IMR-90 (cell line): ENCODE measurements around the gene CDC42EP1. TPM values are rescaled to one million over a fixed set of nuclear protein-coding genes. Genes with fewer than 3 reads are reported as not detected.

Source experiments
- ATAC-seq: fragments of 200-7000 bp; cut with Tn5 transposase; 2 replicates; pipeline ENCODE4 v1.9.1; 2020; ENCODE audit warnings: low read depth, mild to moderate bottlenecking, moderate library complexity
- BruUV-seq: library from RNA; stranded (reverse); fragments of 400-500 nt; replicated peaks from 2 replicates; lab custom pipeline; 2021; lab: Mats Ljungman, UMichigan
- CTCF ChIA-PET: fragments of 300-600 bp; formaldehyde crosslinking; extraction: SDS; loops from one replicate; lab custom pipeline; 2021; ENCODE audit warnings: antibody characterized with exemption; lab: Yijun Ruan, JAX
- POLR2A ChIA-PET: fragments of 300-600 bp; sonication (Branson Sonifier 250); formaldehyde crosslinking; loops from one replicate; lab custom pipeline; 2022; ENCODE audit warnings: antibody characterized with exemption; ENCODE audit not compliant: unreplicated experiment; lab: Charles Lee
- DNase-seq: peaks from one replicate; pipeline ENCODE4 v3.0.0; 2013
- H2AFZ ChIP-seq: replicated peaks from 2 replicates; pipeline ENCODE3; 2013; ENCODE audit warnings: low read length, mild to moderate bottlenecking; ENCODE audit not compliant: poor library complexity
- H2AK5ac ChIP-seq: 2 replicates; pipeline ENCODE4 v1.6.1; 2013; ENCODE audit warnings: low read depth, low read length, inconsistent platforms
- H2AK9ac ChIP-seq: replicated peaks from 2 replicates; pipeline ENCODE3; 2013; ENCODE audit warnings: mild to moderate bottlenecking, low read depth, low read length, moderate library complexity; ENCODE audit not compliant: poor library complexity
- H2BK120ac ChIP-seq: 2 replicates; pipeline ENCODE4 v1.6.1; 2013; ENCODE audit warnings: low read depth, low read length, inconsistent platforms
- H2BK15ac ChIP-seq: 3 replicates; pipeline ENCODE4 v1.6.1; 2013; ENCODE audit warnings: low read depth, low read length, inconsistent platforms
- H2BK20ac ChIP-seq: 2 replicates; pipeline ENCODE4 v1.6.1; 2013; ENCODE audit warnings: low read depth, mild to moderate bottlenecking, inconsistent platforms, low read length, moderate library complexity
- H2BK5ac ChIP-seq: 2 replicates; pipeline ENCODE4 v1.6.1; 2013; ENCODE audit warnings: mild to moderate bottlenecking, low read depth, low read length, inconsistent platforms; ENCODE audit not compliant: poor library complexity, severe bottlenecking
- H3K14ac ChIP-seq: replicated peaks from 2 replicates; pipeline ENCODE4 v1.6.1; 2013; ENCODE audit warnings: low read depth, low read length, inconsistent platforms
- H3K18ac ChIP-seq: 2 replicates; pipeline ENCODE4 v1.6.1; 2013; ENCODE audit warnings: low read depth, low read length, control low read depth
- H3K23ac ChIP-seq: 2 replicates; pipeline ENCODE4 v1.6.1; 2013; ENCODE audit warnings: low read depth, low read length, inconsistent platforms
- H3K27ac ChIP-seq: 2 replicates; pipeline ENCODE4 v1.5.1; 2013; ENCODE audit warnings: mild to moderate bottlenecking, control low read depth, low read length; ENCODE audit not compliant: insufficient read depth
- H3K27me3 ChIP-seq: 2 replicates; pipeline ENCODE4 v1.6.1; 2013; ENCODE audit warnings: low read length; ENCODE audit not compliant: control insufficient read depth, insufficient read depth
- H3K36me3 ChIP-seq: 2 replicates; pipeline ENCODE4 v1.6.1; 2013; ENCODE audit warnings: low read length, mixed read lengths; ENCODE audit not compliant: control insufficient read depth, insufficient read depth
- H3K4ac ChIP-seq: 2 replicates; pipeline ENCODE4 v1.6.1; 2013; ENCODE audit warnings: low read depth, low read length, inconsistent platforms
- H3K4me1 ChIP-seq: 2 replicates; pipeline ENCODE4 v1.6.1; 2013; ENCODE audit warnings: low read length, mixed read lengths; ENCODE audit not compliant: control insufficient read depth, insufficient read depth
- H3K4me2 ChIP-seq: 2 replicates; pipeline ENCODE4 v1.6.1; 2013; ENCODE audit warnings: low read depth, mild to moderate bottlenecking, control low read depth, low read length, moderate library complexity
- H3K4me3 ChIP-seq: 2 replicates; pipeline ENCODE4 v1.5.1; 2013; ENCODE audit warnings: low read depth, mild to moderate bottlenecking, control low read depth, low read length, moderate library complexity; ENCODE audit not compliant: insufficient read depth
- H3K56ac ChIP-seq: 2 replicates; pipeline ENCODE4 v1.6.1; 2013; ENCODE audit warnings: low read length, inconsistent platforms; ENCODE audit not compliant: insufficient read depth; ENCODE audit errors: extremely low read depth
- H3K79me1 ChIP-seq, 2 experiments: 2 replicates each; pipeline ENCODE4 v1.6.1; 2013; ENCODE audit warnings: low read length in 2 of 2, inconsistent platforms in 1 of 2, low read depth in 1 of 2
- H3K9ac ChIP-seq: 2 replicates; pipeline ENCODE4 v1.6.1; 2013; ENCODE audit warnings: low read depth, low read length, control low read depth
- H3K9me1 ChIP-seq: 2 replicates; pipeline ENCODE4 v1.6.1; 2013; ENCODE audit warnings: low read length, inconsistent platforms; ENCODE audit not compliant: insufficient read depth
- H3K9me3 ChIP-seq: 2 replicates; pipeline ENCODE4 v1.6.1; 2013; ENCODE audit warnings: low read length; ENCODE audit not compliant: control insufficient read depth, insufficient read depth
- H4K20me1 ChIP-seq: 2 replicates; pipeline ENCODE4 v1.6.1; 2013; ENCODE audit warnings: low read length, inconsistent platforms; ENCODE audit not compliant: insufficient read depth
- H4K5ac ChIP-seq: 2 replicates; pipeline ENCODE4 v1.6.1; 2013; ENCODE audit warnings: mild to moderate bottlenecking, low read depth, low read length, control low read depth
- H4K8ac ChIP-seq, 2 experiments: 2 replicates each; pipeline ENCODE4 v1.6.1; 2013; ENCODE audit warnings: low read depth in 2 of 2, low read length in 2 of 2, control low read depth in 1 of 2, inconsistent platforms in 1 of 2
- H4K91ac ChIP-seq: 2 replicates; pipeline ENCODE4 v1.6.1; 2013; ENCODE audit warnings: low read depth, low read length, inconsistent platforms; ENCODE audit not compliant: insufficient read depth
- BHLHE40 ChIP-seq: fragments of 150-350 bp; IDR thresholded peaks from 2 replicates; pipeline ENCODE4 v1.6.1; 2016; ENCODE audit warnings: mild to moderate bottlenecking, low read depth, low read length
- CEBPB ChIP-seq: IDR thresholded peaks from 2 replicates; pipeline ENCODE4 v1.6.1; 2012; ENCODE audit warnings: low read depth, low read length, improper control_type of control experiment
- CTCF ChIP-seq: conservative IDR thresholded peaks from 2 replicates; pipeline ENCODE4 v1.5.1; 2012; ENCODE audit warnings: mild to moderate bottlenecking, low read depth, low read length, improper control_type of control experiment
- ELK1 ChIP-seq: fragments of 150-350 bp; IDR thresholded peaks from 2 replicates; pipeline ENCODE4 v1.6.1; 2016; ENCODE audit warnings: low read depth, mild to moderate bottlenecking, low read length, moderate library complexity, borderline replicate concordance
- FOS ChIP-seq: fragments of 150-350 bp; IDR thresholded peaks from 2 replicates; pipeline ENCODE4 v1.6.1; 2016; ENCODE audit warnings: low read depth, low read length
- MAFK ChIP-seq: IDR thresholded peaks from 2 replicates; pipeline ENCODE4 v1.6.1; 2012; ENCODE audit warnings: low read depth, low read length, improper control_type of control experiment
- MAZ ChIP-seq: IDR thresholded peaks from 2 replicates; pipeline ENCODE4 v1.6.1; 2012; ENCODE audit warnings: low read depth, mild to moderate bottlenecking, low read length, improper control_type of control experiment, moderate library complexity, borderline replicate concordance
- MXI1 ChIP-seq: IDR thresholded peaks from 2 replicates; pipeline ENCODE4 v1.6.1; 2012; ENCODE audit warnings: low read depth, mild to moderate bottlenecking, low read length, moderate library complexity, borderline replicate concordance
- NFE2L2 ChIP-seq: fragments of 150-350 bp; IDR thresholded peaks from 2 replicates; pipeline ENCODE4 v1.6.1; 2016; ENCODE audit warnings: low read depth, mild to moderate bottlenecking, low read length
- RAD21 ChIP-seq: IDR thresholded peaks from 2 replicates; pipeline ENCODE4 v1.6.1; 2012; ENCODE audit warnings: low read length, improper control_type of control experiment
- SMC3 ChIP-seq: fragments of 150-350 bp; IDR thresholded peaks from 2 replicates; pipeline ENCODE4 v1.6.1; 2016; ENCODE audit warnings: low read depth, mild to moderate bottlenecking, antibody characterized with exemption, low read length, moderate library complexity
- WGBS, 2 experiments: methylation state at CpG; one replicate each; pipeline versions ENCODE4 v1.1.5 to v1.1.7; 2013; ENCODE audit warnings: missing lambda C conversion rate in 2 of 2; ENCODE audit not compliant: insufficient read length in 1 of 2; ENCODE audit errors: extremely low coverage in 2 of 2; 5-methylcytosine and 5-hydroxymethylcytosine counted together
- dilution Hi-C: fragments of 300-500 bp; cut with HindIII; formaldehyde crosslinking; loops from one replicate; pipeline ENCODE4 v1.14.3; 2018; ENCODE audit warnings: low sequenced_read_pairs; ENCODE audit not compliant: unreplicated experiment
- in situ Hi-C: fragments of 300-500 bp; cut with MboI; formaldehyde crosslinking; loops from 3 replicates; pipeline ENCODE4 v1.14.3; 2019; ENCODE audit warnings: low sequenced_read_pairs, inconsistent platforms, mixed read lengths
- intact Hi-C: fragments of 100-400 bp; cut with micrococcal nuclease; formaldehyde crosslinking; loops from 2 replicates; pipeline ENCODE4 v1.10.0; 2022
- polyA plus RNA-seq, 3 experiments: library from polyadenylated mRNA; depleted of rRNA; stranded (reverse); fragments of >200 nt; gene quantifications; 2 replicates each; pipeline ENCODE4 v1.2.3, GENCODE V29; 2012; ENCODE audit warnings: low replicate concordance in 1 of 3
- total RNA-seq: library from RNA; depleted of rRNA; stranded (reverse); fragments of >200 nt; gene quantifications from 2 replicates; pipeline ENCODE4 v1.2.3, GENCODE V29; 2012
- TF ChIP-seq, protein P1 (sequence below): fragments of 150-350 bp; IDR thresholded peaks from 2 replicates; pipeline ENCODE4 v1.6.1; 2017; ENCODE audit warnings: mild to moderate bottlenecking, antibody characterized with exemption, low read length, low read depth

The CDC42EP1 gene
- total and polyA plus RNA-seq, 2 of the 4 experiments (the other 2 are of a cell fraction): 4.7 to 47.3 TPM

- Histone ChIP-seq H4K8ac (peak overlapping the region; percentile 79 to 90), H3K23ac (peak overlapping the region; percentile 90), H2BK15ac (peak overlapping the region; percentile 85; the same call in 2 of the 3 replicates), H4K20me1 (peaks cover 55% of the 10 kb centered on the region), H3K4me3 (peak overlapping the region; percentile 82), H2BK120ac (peak overlapping the region; percentile 89), H3K4me1 (peaks cover 29% of the 10 kb centered on the region), H2BK20ac (0 out of 2 replicates have a peak overlapping the region, but pooled peaks have one; percentile 7), H3K79me1 (peaks cover 4 to 53% of the 10 kb centered on the region in 2 experiments; a peak in 2 of 4 replicates), H4K5ac (peak overlapping the region; percentile 52), H2AFZ (peak overlapping the region; percentile 86), H4K91ac (peak overlapping the region; percentile 90), H3K4ac (peak overlapping the region; percentile 95), H2AK5ac (peak overlapping the region; percentile 99), H3K9ac (peak overlapping the region; percentile 98), H3K18ac (peak overlapping the region; percentile 78), H2BK5ac (peak overlapping the region; percentile 99), H3K36me3 (peaks cover 16% of the 10 kb centered on the region), H3K9me1 (peaks cover 21% of the 10 kb centered on the region), H3K4me2 (peak overlapping the region; percentile 82), H3K9me3 (no peaks in the 10 kb centered on the region), H2AK9ac (peak overlapping the region; percentile 99), H3K27ac (peak overlapping the region; percentile 100), H3K14ac (peak overlapping the region; percentile 93), H3K56ac (peak overlapping the region; percentile 95), H3K27me3 (no peaks in the 10 kb centered on the region)
- intact Hi-C loops: loop anchor here (1.0 kb wide), 1 partner anchor 15 kb away; no protein-coding TSS in a partner anchor
- in situ Hi-C loops: no loop called here
- CTCF ChIA-PET: interaction anchor here (1.0 to 1.4 kb wide), 6 partner anchors 11 to 31 kb away, joined by 3 to 7 read pairs (median 4); no protein-coding TSS in a partner anchor
- peak; percentile 98 for TF ChIP-seq CEBPB
- TF ChIP-seq NFE2L2: no peak
- peak; percentile 85 for TF ChIP-seq MAZ
- 0 out of 2 replicates have a peak, but pooled peaks have one; percentile 13 for TF ChIP-seq FOS
- TF ChIP-seq SMC3: peak; percentile 56; the same call in 1 of the 2 replicates
- peak; percentile 98 for TF ChIP-seq MXI1
- TF ChIP-seq ELK1: no peak
- TF ChIP-seq MAFK: no peak
- TF ChIP-seq, protein P1, sequence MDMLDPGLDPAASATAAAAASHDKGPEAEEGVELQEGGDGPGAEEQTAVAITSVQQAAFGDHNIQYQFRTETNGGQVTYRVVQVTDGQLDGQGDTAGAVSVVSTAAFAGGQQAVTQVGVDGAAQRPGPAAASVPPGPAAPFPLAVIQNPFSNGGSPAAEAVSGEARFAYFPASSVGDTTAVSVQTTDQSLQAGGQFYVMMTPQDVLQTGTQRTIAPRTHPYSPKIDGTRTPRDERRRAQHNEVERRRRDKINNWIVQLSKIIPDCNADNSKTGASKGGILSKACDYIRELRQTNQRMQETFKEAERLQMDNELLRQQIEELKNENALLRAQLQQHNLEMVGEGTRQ: peak; percentile 71
- TF ChIP-seq BHLHE40: no peak
- peak; percentile 92 for TF ChIP-seq CTCF
- peak; percentile 50 for TF ChIP-seq RAD21
- DNase-seq (peak; percentile 86), ATAC-seq (peak; percentile 32)
- POLR2A ChIA-PET: interaction anchor here (0.6 to 2.1 kb wide), 6 partner anchors 9 to 1717 kb away, joined by 4 to 10 read pairs (median 5); no protein-coding TSS in a partner anchor
- dilution Hi-C loops: no loop called here
- 0% methylated on average over 20 of the region's 56 CpGs; no CpG with 5 or more reads in 1 of the 2 experiments for WGBS, 2 experiments
- BruUV-seq: no TSS peak
Observed at GRCh38 chr22:37561212-37562048, 1.1 kb downstream of the CDC42EP1 start.
